ENCODE data around the gene GDPGP1.
A peak's percentile ranks its signal among the peaks of the same experiment; 100 is the strongest.
"Not testable (repeated sequence)": the region's sequence is repeated elsewhere in the genome, so short reads cannot be mapped to it uniquely, and the experiment has no call there.

GDPGP1 gene

DNA sequence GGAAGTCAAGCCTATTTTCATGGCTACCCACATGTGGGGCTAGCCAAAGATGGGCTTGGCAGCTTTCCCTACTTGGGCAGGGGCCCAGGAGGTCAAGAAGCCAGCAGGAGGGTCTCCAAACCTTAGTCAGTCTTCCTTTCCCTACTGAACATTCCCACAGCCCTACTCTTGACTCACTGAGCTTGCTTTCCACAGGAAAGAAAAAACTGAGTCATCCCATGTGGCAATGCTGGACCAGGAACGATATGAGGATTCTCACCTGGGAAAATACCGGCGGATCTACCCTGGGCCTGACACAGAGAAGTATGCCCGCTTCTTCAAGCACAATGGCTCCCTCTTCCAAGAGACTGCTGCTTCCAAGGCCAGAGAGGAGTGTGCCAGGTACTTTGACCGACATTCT is 27.8 kb downstream of the GDPGP1 start:
- DNase-seq (ENCODE audit: low spot score), result no peak

DNA sequence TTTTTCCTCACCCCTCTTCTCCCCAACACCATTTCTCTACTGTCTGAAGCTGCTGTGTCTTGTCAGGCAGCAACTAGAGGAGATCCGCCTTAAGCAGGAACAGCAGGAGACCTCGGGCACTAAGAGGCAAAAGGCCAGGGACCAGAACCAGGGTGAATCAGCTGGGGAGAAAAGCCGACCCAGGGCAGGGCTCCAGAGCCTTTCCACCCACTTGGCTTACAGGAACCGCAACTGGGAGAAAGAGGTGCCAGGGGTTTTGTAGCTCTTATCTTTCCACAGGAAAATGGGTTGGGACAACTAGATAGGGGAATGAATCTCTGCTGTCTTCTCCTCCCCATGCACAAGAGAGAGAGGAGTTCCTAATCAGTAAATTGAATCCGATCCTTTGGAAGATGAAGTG is 28.4 kb downstream of the GDPGP1 start:
- DNase-seq (ENCODE audit: low spot score), result no peak

DNA sequence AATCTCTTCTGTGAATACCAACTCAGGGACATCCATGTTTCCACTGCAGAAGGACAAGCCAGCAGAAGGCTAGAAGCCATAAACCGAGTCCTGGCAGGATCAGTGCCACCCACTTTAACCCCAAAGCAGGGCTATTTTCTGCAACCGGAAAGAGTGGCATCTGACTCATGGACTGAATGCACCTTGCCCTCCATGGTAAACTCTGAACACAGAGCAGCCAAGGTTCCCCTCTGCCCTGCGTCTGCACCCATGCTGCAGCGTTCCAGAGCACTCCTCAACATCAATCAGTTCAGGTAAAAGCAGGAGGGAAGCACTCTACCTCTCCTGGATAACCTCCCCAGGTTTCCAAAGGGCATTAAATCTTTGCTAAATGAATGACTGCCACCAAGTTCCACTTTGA is 30.7 kb downstream of the GDPGP1 start:
- no peak for DNase-seq (ENCODE audit: low spot score)

DNA sequence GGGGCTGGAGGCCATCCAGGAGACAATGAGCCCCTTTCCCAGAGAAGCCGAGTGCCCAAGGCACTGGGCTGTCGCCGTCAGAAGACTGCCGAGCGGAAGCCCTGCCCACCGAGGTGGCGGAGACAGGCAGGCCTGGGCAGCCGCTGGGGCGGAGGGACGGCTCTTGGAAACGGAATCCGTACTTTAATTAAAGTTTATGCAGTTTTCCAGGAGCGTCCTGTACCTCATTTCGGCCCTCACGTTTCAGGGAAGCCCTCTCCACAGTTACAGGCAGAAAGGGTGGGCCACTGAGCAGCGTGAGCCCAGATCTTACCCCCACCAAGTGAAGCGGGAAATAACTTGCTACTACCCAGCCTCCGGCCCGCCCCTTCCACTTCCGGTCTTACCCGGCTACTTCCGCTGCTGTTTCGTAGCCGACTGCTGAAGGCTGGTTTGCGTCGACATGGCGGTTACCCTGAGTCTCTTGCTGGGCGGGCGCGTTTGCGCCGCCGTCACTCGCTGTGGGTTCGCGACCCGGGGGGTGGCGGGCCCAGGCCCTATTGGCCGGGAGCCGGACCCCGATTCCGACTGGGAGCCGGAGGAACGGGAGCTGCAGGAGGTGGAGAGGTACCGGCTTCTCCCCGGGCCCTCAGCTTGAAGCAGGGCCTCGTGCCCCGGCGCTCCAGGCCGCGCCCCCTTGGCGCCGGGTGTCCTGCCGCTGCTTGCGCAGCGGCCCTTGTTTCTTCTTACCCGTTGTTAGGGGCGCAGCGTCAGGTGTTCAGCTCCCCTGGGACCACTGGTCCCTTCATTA is 31.5 kb downstream of the GDPGP1 start, which contains the start of gene NGRN:
TSS of gene NGRN (plus strand) at position 402 of the 790 bp plus-strand sequence. CDS start at position 443, 41 bp downstream.
- peak; percentile 89 for DNase-seq (ENCODE audit: low spot score)

DNA sequence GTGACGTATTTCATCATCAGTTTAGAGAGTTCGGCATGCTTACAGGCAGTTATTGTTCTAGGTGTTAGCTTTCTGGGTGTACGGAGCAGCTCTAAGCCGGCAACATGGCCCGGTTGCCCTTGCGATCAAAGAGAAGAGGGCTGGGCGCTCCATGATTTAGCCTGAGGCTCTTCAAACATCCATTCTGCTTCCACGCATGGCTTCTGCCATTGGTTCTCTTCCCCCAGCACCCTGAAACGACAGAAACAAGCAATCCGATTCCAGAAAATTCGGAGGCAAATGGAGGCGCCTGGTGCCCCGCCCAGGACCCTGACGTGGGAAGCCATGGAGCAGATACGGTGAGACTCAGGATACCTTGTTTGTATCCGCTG is 32.0 kb downstream of the GDPGP1 start:
- peak; percentile 51 for DNase-seq (ENCODE audit: low spot score)

DNA sequence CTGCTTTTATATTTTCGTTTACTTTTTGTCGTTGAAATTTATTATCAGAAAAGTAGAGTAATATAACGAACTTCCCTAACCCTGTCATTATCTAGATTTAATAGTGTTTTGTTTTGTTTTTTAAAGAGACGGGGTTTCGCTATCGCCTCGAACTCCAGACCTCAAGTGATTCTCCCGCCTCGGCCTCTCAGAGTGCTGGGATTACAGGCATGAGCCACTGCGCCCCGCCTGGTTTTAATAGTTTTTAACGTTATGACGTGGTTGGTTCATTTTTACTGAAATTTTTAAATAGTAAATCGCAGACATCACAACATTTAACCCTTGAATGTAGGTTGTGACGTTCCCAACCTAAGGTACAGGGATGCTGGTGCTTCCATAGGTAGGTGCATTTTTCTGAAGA is 32.5 kb downstream of the GDPGP1 start:
- DNase-seq (ENCODE audit: low spot score), result no peak

DNA sequence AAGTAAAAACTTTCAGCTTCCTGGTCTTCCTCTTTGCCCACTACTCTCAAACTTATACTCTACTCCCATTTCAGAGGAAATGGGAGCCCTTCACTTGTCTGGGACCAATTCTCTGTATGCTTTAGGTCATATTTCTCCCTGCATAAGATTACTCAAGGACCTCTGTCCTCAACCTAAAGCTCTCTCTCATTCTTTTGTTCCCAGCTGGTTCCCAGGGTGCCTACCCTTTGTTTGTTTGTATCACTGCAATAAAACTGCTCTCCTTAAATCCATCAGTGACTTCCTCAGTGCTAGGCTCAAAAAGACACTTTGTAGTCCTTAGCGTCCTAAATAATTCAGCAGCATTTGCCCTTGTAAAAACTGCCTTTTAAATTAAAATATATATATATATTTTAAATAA is 34.4 kb downstream of the GDPGP1 start:
- no peak for DNase-seq (ENCODE audit: low spot score)

GRCh38 chr15:90270502-90271150 is 36.6 kb downstream of the GDPGP1 start:
- DNase-seq (ENCODE audit: low spot score), result no peak

DNA sequence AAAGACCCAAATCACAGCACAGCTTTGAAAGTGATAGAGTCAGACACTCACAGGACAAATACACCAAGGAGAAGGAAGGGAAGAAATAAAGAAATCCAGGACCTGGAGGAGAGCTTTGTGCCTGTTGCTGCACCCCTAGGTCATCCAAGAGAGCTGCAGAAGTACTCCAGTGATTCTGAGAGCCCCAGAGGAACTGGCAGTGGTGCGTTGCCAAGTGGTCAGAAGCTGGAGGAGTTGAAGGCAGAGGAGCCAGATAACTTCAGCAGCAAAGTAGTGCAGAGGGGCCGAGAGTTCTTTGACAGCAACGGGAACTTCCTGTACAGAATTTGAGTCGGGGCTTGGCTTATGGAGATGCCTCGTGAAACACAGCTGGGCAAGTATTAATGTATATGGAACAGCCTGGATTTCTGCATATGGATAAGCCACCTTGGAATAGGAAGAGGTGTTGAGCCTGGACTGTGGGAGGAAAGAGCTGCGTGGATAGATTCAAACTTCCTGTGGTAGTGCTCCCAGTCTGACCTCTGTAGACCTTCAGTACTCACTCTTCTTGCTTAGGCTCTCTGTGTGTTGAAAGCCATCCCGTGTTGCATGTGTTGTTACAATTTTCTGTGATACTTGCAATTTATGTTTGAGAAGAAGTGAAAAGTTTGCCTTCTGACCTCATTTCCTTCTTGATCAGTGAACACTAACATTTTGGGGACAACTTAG is 37.6 kb downstream of the GDPGP1 start:
- no peak for DNase-seq (ENCODE audit: low spot score)

DNA sequence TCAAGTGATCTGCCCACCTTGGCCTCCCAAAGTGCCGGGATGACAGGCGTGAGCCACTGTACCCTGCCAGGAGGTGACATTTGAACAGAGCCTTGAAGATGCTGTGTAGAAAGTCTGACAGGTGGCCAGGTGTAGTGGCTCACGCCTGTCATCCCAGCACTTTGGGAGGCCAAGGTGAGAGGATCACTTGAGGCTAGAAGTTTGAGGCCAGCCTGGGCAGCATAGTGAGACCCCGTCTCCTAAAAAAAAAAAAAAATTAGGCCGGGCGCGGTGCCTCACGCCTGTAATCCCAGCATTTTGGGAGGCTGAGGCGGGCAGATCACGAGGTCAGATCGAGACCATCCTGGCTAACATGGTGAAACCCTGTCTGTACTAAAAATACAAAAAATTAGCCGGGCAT is 44.5 kb downstream of the GDPGP1 start:
- DNase-seq (ENCODE audit: low spot score), result not testable (repeated sequence)

GRCh38 chr15:90280743-90281142 is 46.7 kb downstream of the GDPGP1 start:
- not testable (repeated sequence) for DNase-seq (ENCODE audit: low spot score)

DNA sequence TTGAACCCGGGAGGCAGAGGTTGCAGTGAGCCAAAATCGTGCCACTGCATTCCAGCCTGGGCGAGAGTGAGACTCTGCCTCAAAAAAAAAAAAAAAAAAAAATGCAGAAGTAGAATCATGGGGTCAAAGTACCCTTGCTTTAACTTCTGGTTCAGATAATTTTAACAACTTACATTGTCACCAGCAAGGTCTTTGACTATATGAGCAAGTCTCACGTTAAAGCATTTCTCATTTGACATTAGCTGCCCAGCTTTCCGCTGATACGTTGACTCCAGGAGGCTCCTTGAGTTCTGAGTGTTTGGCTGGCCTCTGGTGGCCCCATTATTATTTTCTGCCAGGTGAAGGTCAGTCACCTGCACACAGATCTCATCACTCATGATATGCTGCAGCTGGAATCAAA is 47.6 kb downstream of the GDPGP1 start:
- not testable (repeated sequence) for DNase-seq (ENCODE audit: low spot score)

DNA sequence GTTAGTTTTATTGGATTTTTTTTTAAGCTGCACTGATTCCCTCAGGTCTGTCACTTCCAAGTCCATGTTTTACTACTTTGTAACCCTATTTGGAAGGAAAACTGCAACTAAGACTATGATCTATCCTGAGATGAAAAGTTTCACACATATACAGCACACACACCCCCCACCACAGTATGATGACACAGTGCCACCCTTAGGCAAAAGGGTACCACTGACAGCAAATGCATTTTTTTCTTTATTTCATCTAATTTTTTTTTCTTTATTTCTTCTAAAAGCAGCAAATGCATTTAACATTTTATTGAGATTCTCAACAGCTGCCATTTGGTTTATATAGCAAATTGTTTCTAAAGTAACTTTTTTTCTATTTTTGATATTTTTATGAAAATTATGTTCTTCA is 52.7 kb downstream of the GDPGP1 start:
- DNase-seq (ENCODE audit: low spot score), result no peak

GRCh38 chr15:90287101-90287500 is 53.1 kb downstream of the GDPGP1 start:
- no peak for DNase-seq (ENCODE audit: low spot score)

- DNase-seq (ENCODE audit: low spot score), result no peak
These were observed 53.9 kb downstream of the GDPGP1 start for GRCh38 chr15:90287946-90288345.

- peak; percentile 27 for DNase-seq (ENCODE audit: low spot score)
These were observed 57.8 kb downstream of the GDPGP1 start for GRCh38 chr15:90291679-90292356.

- peak; percentile 31 for DNase-seq (ENCODE audit: low spot score)
These were observed 59.2 kb downstream of the GDPGP1 start for GRCh38 chr15:90293040-90293810.

- no peak for DNase-seq (ENCODE audit: low spot score)
These were observed 60.1 kb downstream of the GDPGP1 start for GRCh38 chr15:90294159-90294558.

DNA sequence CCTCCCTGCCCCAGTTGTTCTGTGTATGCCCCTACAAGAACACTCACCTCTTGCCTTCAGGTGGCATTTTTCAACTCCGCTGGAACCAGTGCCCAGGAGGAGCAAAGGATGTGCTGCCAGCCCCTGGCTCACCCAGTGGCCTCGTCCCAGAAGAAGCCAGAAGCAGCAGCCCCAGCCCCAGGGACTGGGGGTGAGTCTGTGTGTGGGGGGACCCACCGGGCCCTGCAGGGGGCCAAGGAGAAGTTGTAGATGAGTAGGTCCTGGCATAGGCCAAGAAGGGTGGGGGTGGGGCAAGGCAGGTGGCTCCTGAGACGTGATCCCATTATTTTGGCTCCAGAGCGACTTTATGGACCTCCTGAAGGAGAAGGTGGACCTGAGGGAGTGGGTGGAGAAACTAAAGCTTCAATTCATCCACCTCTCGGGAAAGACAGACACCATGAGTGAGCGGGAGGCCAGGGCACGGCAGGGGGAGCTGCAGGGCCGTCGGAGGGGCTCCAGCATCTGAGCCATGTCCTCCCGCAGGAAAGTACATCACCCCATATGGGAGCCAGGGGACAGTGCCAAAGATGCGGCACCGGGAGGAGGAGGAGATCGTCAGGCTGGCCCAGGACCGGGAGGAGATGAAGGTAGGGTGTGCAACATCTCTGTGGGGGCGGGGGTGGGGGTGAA is 60.7 kb downstream of the GDPGP1 start:
- DNase-seq (ENCODE audit: low spot score), result no peak

- no peak for DNase-seq (ENCODE audit: low spot score)
These were observed 61.2 kb downstream of the GDPGP1 start for GRCh38 chr15:90295270-90295648.

All from AG08396 (cell line).